GM10266 (cell line): ENCODE data around the gene IDH3B.
A peak's percentile ranks its signal among the peaks of the same experiment; 100 is the strongest.

Experiments
- DNase-seq: peaks from one replicate; pipeline ENCODE4 v3.0.0; 2012; ENCODE audit errors: extremely low spot score
- TF ChIP-seq, protein P1 (sequence below): IDR thresholded peaks from 2 replicates; pipeline ENCODE4 v1.5.1; 2012; ENCODE audit warnings: mild to moderate bottlenecking, low read depth; ENCODE audit not compliant: control insufficient read depth, insufficient read depth; ENCODE audit errors: missing control alignments

IDH3B gene

DNA sequence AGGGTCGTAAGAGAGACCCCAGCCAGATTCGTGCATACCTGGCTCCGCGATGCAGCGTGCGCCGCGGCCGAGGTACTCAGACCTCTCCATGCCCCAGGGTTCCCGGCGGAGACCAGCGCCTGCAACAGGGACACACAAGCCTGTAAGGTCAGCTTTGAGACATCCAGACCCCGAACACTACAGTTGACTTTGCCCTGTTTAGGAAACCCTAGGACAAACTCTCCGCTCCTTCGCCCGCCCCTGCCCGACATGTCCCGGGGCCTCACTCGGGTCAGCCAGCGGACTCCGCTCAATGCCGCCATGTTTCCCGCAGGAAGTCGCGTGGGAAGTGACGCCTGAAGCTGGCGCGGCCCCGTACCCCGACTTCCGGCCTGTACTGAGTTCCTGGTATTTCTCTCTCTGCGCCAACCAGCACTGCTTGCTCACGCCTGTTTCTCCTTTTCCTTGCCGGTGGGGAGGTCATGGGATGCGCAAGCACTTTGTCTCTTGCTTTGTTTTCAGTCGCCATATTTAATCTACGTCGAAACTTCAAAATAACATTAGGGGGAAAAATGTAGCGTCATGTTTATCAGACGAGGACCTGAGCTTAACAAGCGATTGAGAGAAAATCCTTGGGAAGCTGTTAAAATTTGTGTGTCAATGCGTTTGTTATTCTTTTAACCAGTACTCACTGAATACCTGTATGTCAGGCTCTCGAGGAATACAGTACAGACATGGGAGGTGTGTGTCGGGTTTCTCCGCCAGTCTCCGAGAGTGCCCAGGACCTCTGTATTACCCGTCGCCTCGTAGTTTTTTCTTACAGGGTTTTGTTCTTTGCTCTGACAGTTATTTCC lies at the start of gene IDH3B:
Gene IDH3B, minus strand, starts transcription at position 330 of the 833 bp plus-strand sequence. Its CDS starts 28 bp downstream, at position 302.
- peak; percentile 87 for DNase-seq
- TF ChIP-seq, protein P1, sequence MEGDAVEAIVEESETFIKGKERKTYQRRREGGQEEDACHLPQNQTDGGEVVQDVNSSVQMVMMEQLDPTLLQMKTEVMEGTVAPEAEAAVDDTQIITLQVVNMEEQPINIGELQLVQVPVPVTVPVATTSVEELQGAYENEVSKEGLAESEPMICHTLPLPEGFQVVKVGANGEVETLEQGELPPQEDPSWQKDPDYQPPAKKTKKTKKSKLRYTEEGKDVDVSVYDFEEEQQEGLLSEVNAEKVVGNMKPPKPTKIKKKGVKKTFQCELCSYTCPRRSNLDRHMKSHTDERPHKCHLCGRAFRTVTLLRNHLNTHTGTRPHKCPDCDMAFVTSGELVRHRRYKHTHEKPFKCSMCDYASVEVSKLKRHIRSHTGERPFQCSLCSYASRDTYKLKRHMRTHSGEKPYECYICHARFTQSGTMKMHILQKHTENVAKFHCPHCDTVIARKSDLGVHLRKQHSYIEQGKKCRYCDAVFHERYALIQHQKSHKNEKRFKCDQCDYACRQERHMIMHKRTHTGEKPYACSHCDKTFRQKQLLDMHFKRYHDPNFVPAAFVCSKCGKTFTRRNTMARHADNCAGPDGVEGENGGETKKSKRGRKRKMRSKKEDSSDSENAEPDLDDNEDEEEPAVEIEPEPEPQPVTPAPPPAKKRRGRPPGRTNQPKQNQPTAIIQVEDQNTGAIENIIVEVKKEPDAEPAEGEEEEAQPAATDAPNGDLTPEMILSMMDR: no peak

DNA sequence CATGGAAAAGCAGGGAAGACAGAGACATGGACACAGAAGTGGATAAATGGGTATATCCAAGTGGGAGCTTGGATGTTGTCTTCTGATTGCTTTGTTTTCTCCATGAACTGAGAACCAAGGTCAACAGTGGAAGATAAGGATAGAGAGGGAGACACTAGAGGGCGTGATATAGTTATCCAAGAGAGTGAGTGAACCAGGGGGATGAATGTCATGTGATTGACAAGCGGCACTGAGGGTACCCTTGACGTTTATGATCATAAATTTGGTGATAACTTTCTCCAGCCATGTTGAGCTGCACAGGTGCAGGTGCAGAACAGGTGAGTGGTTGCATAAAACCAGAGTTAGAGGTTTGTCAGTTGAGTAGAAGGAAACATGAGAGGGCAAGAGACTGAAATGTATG lies 49.3 kb upstream of the IDH3B start:
- no peak for DNase-seq

DNA sequence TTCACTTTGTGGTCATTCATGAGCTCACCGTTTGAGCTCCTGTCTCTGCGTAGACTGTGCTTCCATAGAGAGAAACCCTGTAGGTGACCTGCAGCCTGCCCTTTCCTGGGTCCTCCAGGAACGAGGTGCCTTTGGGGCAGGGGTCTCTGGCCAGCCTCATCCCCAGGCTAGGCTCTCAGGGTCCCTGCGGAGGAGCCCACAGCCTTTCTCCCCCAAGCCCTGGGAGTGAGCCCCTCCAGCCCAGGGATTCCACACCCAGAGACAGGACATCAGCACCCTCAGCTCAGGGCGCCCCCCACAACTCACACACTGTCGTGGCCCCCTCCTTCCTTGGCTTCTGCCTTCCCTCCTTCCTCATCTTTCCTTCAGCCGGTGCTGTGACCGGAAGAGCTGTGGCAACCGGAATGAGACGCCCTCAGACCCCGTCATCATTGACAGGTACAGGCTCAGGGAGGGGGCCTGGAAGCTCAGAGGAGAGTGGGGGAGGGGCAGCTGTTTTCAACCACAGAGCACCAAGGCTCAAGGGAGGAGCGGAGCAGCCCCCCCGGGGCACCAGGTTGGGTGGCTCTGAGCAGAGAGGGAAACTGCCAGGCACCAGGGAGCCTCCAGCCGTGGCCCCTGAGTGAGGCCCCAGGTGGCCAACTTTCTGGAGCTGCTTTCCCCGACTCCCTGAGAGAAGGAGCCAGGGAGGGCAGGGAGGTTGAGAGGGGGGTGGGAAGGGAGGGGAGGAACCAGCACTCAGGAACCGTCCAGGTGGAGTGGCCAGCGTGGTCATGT lies 45.4 kb upstream of the IDH3B start:
- DNase-seq: no peak
- TF ChIP-seq, protein P1: no peak

More for the DNA sequence above, 49.3 kb upstream of the IDH3B start:
- TF ChIP-seq, protein P1: peak; percentile 41

DNA sequence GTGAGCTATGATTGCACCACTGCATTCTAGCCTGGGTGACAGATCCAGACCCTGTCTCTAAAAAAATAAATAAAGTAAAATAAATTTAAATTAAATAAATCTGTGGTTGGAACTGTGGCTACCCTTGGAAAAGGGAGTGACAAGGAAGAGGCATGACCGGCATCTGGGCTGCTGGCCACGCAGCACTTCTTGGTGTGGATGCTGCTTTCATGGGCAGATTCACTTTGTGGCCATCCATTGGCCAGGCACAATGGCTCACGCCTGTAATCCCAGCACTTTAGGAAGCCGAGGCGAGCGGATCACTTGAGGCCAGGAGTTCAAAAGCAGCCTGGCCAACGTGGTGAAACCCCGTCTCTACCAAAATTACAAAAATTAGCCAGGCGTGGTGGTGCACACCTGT lies 44.6 kb upstream of the IDH3B start:
- TF ChIP-seq, protein P1: no peak
- no peak for DNase-seq

DNA sequence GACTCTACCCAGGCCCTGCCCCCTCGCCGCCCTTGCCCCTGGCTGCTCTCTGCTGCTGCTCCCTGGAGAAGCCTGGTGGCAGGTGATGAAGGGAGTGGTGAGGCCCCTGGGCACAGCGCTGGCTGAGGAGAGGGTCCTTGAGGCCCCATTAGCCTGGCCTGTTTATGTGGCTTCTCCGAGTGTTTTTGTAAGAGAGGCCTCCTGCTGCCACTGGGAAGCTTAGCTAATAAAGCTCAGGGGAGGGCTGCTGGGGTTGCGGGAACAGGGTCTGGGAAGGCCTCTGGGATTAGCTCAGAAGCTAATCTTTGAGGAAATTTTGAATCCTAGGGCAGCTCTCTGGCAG lies 44.0 kb upstream of the IDH3B start:
- TF ChIP-seq, protein P1: no peak
- no peak for DNase-seq

DNA sequence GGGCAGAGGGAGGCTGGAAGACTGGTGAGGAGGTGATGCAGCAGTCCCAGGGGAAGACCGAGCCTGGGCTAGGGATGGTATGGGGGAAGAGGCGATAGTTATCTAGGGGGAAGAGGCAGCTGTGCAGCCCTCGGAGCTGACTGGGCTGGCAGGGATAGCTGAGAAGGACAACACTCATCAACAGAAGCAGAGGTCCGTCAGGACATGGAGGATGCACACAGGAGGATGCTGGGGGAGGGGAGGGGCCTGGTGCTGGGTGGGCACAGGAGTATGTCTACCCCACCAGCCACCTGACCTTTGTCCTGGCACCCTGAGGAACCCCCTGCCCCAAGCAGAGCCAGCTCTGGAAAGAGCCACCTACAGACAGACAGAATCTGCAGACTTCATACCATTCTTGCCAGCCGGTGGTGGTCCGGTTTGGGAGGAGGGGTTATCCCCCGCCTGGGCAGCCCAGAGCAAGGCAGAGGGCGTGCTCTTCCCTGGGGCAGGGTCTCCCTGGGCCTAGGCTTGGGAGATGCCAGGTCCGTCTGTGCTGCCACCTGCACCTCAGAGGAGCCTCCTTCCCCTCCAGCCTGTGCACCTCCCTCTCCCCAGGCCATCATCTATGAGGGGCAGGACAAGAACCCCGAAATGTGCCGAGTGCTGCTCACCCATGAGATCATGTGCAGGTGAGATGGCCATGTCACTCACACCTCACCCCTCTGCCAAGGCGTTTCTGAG lies 43.5 kb upstream of the IDH3B start:
- no peak for DNase-seq

More for the DNA sequence above, 43.5 kb upstream of the IDH3B start:
- TF ChIP-seq, protein P1: no peak
